Vagina (tissue), 2 donors: ENCODE data around the gene NCK1.

Experiments used
- POLR2AphosphoS5 ChIP-seq, 2 donors: sonication (generic); formaldehyde crosslinking; IDR thresholded peaks; one replicate each; pipeline ENCODE4 v1.9.0; 2017; ENCODE audit warnings: antibody characterized with exemption in 2 of 2, mild to moderate bottlenecking in 2 of 2, low read depth in 1 of 2; ENCODE audit not compliant: insufficient read depth in 1 of 2
- TF ChIP-seq, protein P1 (sequence below), 3 experiments: fragments of 450-650 bp in 2 of 3; fragments of 200-600 bp in 1 of 3; sonication (generic) in 1 of 3; IDR thresholded peaks; one replicate each; pipeline ENCODE4 v1.5.1; 2017 to 2019; ENCODE audit warnings: antibody characterized with exemption in 3 of 3, mild to moderate bottlenecking in 2 of 3, moderate library complexity in 2 of 3

DNA sequence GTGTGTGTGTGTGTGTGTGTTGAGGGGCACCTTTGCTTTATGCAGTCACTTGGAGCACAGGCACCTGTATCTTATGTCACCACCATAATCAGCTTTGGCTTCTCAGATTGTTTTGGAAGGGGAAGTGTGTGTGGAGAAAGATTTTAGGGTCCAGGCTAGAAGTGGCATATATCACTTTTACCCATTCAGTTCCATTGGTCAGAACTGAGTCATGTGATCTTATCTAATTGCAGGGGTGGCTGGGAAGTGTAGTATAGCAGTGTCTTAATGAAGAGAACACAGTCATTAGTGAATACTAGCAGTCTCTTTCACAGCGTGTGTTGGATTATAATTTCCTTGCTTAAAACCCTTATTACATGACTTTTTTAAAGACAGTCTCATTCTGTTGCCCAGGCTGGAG is 20.6 kb downstream of the NCK1 start:
- no peak for TF ChIP-seq POLR2AphosphoS5 (IDR thresholded peaks at IDR 0.05; ENCODE audit: insufficient read depth in 1 of 2, low read depth in 1 of 2)
- TF ChIP-seq, protein P1, sequence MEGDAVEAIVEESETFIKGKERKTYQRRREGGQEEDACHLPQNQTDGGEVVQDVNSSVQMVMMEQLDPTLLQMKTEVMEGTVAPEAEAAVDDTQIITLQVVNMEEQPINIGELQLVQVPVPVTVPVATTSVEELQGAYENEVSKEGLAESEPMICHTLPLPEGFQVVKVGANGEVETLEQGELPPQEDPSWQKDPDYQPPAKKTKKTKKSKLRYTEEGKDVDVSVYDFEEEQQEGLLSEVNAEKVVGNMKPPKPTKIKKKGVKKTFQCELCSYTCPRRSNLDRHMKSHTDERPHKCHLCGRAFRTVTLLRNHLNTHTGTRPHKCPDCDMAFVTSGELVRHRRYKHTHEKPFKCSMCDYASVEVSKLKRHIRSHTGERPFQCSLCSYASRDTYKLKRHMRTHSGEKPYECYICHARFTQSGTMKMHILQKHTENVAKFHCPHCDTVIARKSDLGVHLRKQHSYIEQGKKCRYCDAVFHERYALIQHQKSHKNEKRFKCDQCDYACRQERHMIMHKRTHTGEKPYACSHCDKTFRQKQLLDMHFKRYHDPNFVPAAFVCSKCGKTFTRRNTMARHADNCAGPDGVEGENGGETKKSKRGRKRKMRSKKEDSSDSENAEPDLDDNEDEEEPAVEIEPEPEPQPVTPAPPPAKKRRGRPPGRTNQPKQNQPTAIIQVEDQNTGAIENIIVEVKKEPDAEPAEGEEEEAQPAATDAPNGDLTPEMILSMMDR (IDR thresholded peaks at IDR 0.05), result no peak
